Activated T-cell treated with anti-CD3 and anti-CD28 coated beads for 4 hours (primary cell): ENCODE data around the gene ADIRF.
"Not testable (repeated sequence)": the region's sequence is repeated elsewhere in the genome, so short reads cannot be mapped to it uniquely, and the experiment has no call there.

ENCODE experiments used
- DNase-seq: peaks from one replicate; pipeline ENCODE4 v3.0.0-alpha.2; 2020

ADIRF gene

DNA sequence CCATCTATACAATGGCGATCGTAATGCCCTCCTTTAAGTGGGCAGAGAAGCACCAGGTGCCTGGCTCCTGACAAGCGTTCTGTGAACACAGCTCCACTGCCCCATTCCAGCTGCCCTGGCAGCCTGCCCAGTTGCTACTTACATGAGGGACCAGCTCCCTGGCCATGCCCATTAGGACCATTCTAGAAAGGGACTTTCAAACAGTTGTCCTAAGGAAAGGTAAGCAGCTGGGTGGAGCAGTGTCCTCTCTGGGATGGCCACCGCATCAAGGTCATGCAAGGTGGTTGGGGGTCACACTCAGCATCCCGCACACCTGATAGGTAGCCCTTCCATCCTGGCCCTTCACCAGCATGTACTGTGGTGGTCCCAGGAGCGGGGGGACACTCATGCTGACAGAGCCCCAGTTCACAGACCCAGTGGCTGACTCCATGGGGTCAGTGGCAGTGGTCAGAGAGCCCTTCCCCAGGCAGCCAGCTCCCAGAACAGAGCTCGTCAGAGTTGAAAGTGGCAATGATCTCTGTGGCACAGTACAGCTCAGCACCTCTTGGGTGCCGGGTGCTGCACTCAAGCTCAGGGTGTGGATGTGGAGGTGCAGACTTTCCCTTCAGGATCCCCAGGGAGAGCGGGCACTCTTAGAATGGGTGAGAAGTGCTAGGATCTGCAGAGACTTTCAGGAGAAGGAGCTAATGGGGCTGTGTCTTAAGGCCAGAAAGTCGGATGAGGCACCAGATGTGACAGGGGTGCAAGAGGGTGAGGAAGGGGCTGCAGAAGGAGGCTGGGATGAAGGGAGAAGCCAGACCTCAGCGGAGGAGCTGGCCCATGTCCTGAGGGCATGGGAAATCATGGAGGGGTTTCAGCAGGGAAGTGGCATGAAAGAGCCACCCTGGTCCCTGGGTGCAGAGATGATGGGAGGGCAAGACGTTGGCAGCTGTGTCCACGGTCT, 21.8 kb upstream of the ADIRF start:
- DNase-seq = no peak

DNA sequence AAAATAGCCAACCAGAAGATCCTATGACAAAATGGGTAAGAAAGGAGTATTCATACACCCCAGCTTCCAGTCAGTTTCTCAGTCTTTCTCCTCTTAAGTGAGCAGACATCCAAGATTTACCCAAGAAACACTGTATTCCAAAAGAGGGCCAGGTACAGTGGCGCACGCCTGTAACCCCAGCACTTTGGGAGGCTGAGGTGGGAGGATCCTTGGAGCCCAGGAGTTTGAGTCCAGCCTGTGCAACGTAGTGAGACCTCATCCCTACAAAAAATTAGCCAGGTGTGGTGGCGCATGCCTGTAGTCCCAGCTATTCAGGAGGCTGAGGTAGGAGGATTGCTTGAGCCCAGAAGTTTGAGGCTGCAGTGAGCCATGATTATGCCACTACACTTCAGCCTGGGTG, 20.5 kb upstream of the ADIRF start:
- not testable (repeated sequence) for DNase-seq

DNA sequence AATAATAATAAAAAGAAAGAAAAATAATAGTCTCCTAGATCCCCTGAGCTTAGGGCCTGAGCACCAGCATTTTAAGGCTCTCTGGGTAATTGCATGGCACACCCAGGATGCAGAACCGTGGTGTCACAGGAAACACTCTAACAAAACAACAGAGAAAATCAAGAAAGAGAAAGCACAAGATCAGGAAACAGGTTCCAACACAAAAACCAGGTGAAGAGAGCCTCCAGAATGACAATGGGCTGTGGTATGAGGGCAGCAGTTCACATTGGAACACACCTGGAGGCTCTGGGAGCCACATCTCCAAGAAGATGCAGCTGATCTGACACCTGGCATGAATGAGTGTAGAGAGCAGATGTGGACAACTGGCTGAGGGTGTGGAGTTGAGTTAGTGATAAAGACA, 17.9 kb upstream of the ADIRF start:
- no peak for DNase-seq

DNA sequence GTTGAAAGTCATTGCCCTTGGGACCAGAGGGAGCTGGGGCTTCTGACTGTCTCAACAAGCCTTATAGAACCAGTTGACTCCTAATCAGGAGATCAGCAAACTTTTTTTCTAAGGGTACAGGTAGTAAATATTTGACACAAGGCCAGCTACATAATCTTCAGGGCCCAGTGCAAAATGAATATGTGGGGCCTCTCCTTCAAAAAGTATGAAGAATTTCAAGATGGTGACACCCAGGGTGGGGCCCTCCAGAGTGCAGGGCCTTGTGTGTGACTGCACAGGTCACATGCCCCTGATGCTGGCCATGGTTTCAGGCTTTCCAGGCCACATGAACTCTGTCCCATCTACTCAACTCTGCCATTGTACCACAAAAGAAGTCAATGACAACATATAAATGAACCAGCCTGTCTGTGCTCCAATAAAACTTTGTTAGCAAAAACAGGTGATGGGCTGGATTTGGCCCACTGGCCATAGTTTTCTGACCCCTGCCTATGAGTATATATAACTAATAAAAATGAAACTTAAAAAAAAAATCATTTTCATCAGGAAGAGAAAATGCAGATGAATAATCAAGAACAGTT, 17.0 kb upstream of the ADIRF start:
- no peak for DNase-seq

DNA sequence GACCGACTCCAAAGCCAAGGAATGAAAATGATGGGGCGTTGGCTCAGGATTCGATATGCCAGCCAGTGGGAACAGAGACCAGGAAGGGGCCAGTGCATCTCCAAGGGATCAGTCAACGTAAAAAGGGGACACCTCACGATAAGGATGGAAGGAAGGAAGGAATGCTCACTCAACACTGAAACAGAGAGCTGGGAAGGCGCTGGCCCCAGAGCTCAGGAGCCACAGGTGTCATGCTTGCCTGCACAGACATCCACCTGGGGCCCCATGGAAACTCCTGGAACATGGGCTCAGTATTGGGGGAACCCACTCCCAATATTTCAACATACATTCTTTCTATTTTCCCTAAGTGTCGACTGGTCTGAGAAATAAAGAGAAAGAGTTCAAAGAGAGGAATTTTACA, 16.2 kb upstream of the ADIRF start:
- no peak for DNase-seq

DNA sequence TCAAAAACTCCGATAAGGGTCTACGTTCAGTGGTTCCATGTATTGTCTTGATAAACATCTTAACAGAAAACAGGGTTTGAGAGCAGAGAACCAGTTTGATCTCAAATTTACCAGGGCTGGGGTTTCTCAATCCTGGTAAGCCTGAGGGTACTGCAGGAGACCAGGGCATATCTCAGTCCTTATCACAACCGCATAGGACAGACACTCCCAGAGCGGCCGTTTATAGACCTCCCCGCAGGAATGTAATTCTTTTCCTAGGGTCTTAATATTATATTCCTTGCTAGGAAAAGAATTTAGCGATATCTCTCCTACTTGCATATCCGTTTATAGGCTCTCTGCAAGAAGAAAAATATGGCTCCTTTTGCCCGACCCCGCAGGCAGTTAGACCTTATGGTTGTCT, 15.6 kb upstream of the ADIRF start:
- DNase-seq = not testable (repeated sequence)

DNA sequence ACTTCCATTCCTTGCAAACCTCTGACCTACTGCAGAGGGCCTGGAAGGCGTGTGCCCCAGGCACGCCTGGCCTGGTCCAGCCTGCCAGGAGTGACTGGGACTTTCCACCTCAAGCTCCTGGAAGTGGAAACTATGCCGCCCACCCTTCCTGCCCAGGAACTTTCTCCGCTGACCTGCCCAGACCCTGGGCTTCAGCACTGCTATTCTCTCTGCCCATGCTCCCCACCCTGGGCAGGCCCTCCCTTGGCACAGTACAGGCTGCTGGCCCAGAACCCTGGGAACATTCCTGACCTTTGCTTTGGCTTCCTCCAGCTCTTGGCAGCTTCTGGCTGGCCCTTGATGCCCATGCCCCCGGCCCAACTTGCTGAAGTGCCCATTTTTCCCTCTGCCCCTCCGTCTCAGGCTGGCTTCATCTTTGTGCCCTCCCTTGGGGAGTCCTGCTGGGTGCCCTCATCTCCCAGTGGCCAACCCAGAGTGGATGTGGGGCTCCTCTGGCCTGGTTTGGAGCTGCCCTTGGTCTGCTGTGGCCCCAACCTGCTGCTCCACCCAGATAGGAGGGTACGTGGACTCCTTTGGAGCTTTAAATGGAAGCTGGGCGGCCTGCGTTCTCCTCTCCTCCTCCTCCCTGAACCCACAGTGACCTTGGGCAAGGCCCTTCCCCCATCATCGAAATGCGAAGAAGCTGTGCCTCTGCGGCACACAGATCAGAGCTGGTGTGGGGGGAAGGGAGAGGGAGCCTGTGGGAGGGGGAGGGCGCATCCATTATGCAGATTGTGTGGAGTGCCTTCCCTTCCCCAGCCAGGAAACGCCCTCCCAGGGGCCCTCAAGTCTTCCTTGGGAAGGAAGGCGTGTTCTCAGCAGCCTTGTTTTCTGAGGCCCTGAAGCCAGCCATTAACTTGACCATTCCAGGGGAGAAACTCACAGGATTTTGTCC, 14.3 kb upstream of the ADIRF start:
- no peak for DNase-seq

DNA sequence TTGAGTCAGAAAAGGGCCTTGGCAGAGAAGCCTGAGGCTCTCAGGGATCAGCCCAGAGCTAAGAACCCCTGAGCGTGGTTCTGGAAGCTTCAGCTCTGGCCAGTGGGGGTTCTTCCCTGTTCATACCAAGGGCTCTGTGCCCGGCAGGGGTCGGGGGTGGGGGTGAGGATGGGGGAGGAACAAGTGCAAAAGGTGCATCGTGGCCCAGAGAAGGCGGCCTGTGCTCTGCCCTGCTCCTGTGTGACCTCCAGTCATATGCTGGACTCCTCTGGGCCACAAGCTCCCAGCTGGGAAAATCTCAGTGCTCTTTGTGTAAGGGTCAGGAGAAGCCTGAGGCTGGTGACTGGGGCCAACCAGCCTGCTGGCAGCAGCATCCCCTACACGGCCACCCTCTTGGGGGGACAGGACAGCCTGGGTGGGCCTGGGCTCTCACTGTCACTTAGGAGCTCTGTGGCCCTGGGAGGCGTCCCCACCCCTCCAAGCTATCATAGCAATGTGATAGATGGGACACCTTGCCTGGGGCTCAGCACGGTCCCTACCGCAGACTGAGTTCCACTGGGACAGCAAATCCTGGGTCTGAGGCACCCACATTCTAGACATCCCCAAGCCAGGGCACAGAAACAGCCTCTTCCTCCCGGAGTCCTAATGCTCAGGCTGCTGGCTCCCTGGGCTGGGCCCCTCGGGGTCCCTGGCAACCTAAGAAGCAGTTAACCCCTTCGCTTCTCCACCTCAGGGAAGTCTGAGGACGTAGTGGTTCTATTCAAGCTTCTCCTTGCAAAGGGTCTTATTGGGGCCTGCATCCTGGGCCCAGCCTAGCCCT, 13.4 kb upstream of the ADIRF start:
- DNase-seq = no peak

DNA sequence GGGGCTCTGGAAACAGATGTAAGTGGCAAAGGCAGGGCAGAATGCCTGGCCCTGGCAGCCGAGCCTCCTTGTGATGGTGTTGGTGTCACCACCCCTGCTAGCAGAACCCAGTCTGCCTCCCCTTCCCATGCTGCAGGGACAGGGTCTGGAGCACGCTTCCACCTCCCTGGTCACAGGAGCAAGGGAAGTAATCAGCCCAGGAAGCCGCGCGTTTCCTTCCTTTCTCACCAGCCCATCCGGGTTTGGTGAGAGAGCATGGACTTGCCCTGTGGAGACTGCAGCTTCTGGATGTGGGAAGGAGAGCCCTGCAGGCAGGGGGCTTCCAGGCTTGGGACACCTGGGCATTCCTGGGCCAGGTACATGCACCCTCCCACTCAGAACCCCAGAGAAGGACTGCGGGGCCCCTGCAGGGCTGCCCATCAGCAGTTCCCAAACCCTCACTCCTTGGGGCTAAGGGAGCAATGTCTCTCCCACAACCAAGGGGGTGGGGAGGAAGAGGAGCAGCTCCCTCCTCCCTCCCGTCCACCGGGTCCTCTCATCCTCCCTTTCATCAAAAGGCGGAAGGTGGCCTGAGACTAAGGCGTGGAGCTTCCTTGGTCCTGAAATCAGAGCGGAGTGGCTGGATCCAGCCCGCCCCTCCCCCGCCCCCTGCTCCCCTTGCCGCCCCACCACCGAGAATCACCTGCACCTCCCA, 12.6 kb upstream of the ADIRF start:
- no peak for DNase-seq

DNA sequence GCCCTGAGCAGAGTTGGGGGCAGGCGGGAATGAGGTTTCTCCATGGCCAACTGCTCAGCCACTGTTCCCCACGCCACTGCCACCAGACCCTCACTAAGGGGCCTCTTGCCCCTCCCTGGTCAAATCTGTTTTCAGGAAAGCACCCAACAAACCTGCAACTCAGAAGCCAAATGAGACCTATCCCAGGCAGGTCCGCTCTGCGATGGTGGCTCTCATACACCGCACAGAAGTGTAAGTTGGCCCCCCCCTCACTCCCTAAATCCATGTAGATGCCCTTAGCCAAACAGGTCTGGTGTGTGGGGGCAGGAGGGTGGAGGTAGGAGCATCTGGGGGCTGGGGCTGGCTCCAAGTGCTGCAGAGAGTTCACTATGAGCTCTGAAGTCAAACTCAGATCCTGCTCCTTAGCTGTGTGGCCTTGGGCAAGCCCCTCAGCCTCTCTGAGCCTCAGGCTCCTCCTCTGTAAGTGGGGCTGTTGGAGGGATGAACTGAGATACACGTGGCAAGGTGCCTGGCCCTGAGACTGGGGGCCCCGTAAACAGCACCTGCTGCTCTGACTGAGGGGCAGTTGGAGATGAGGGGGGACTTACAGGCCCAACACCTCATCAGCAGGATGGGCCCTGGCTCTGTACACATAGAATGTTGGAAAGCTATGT, 12.0 kb upstream of the ADIRF start:
- no peak for DNase-seq

DNA sequence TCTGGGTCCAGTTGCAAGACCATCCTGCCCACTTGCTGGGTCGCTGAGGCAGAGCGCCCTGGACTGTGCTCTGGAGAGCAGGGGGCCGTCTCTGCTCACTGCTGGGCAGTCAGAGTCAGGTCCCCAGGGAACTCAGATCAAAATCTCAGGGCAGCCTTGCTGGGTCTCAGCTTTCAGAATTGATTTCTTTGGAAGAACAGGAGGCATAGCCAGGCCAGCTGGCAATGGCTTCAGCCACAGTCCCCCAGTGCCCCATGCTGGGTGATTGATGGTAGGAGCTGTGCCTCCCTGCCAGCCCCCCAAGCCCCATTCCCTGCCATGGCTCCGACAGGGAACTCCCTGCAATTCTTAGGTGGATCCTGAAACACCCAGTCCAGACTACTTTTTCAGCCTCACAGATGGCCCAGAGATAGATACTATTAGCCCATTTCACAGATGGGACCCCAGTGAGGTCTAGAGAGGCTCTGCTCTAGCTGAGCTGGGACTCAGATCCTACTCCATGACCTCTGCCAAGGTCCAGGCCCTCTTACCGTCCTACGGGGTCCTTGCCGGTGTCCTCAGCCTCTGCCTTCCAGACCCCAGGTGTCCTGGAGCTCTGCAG, 11.3 kb upstream of the ADIRF start:
- DNase-seq = no peak

DNA sequence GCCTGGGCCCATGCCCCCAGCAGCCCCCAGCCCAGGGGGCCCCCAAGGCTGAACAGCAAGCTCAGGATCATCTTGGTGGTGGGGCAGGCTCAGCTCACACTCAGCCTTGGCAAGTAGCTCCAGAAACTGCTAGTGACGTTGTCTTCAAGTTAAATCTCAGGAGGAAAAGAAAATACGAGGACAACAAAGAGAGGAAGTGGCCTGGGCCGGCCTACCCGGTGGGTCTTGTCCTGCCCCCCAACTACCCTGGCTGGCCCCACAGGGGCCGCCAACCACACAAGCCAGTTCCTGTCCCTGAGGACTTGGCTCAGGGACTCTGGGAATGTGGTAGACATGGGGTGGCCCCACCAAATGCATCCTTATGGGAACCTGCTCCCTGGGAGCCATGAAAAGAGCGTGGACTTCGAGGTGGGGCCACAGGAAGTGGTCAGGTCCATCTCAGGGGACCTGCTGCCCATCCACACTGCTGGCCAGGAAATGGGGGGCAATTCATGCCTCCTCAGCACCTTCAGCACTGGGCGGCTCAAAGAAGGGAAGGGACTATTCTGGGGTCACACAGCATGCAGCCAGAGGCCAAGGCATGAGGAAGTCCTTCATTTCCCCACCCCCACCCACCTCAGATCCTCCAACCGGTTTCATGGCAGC, 10.7 kb upstream of the ADIRF start, which contains the start of gene MMRN2:
Gene MMRN2, minus strand, starts transcription at position 145 of the 645 bp plus-strand sequence. Its CDS starts 74 bp downstream, at position 71.
- DNase-seq = no peak

DNA sequence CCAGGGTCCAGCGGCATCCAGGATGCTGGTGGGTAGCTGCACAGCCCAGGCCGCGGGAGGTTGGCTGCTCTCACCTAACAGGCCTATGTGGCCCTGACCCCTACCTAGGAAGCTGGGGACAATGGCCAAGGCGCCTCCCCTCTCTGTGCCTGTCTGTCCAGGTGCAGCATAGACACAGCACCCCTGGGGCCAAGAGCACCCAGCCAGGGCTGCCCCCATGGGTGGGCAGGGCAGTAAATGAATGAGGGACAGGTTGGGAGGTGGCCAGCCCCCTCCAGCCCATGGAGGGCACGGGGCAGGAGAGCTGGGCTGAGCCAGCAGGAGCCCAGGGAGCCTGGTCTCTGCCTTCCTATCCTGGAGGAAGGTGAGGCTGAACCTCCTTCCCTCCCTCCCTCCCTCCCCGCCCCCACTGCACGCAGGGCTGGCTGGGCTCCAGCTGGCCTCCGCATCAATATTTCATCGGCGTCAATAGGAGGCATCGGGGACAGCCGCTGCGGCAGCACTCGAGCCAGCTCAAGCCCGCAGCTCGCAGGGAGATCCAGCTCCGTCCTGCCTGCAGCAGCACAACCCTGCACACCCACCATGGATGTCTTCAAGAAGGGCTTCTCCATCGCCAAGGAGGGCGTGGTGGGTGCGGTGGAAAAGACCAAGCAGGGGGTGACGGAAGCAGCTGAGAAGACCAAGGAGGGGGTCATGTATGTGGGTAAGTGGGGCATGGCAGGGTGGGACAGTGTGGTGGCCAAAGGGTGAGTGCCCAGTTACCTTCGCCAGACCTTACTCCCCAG, 10.0 kb upstream of the ADIRF start, which contains the start of gene SNCG:
Gene SNCG, plus strand, starts transcription at position 484 of the 785 bp plus-strand sequence. Its CDS starts 99 bp downstream, at position 583.
- no peak for DNase-seq

DNA sequence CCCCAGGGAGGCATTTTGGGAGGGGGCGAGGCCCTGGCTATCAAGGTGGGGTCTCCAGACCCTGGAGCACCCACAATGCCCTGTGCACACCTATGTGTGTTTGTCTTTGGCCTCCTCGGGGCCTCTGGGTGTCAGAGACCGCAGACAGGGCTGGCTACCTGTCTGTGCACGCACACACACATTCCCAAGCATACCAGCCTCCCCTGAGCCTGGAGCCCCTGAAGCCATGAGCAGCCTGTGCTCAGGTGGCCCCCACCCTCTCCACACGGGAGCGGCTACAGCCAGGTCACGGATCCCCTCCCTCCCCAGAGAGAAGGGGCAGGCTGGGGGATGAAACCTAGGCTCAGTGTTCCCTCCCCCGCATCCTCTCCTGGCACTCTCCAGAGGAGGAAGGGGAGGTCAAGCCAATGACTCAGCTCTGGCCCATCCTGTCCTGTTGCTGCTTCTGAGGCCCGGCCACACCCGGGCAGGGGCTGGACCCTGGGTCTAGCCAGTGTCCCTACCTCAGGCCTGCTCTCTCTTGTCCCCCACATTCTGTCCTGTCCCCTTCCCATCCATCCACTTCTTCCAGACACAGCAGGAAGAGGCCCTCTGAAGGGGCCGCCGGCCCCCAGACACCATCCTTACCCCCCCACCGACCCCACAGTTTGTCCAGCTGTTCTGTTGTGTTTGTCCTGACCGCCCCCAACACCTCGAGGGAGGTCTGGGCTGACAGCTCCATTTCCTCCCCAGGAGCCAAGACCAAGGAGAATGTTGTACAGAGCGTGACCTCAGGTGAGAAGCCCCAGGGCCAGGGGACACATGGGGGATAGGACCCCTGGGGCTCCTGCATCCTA, 9.2 kb upstream of the ADIRF start:
- no peak for DNase-seq

DNA sequence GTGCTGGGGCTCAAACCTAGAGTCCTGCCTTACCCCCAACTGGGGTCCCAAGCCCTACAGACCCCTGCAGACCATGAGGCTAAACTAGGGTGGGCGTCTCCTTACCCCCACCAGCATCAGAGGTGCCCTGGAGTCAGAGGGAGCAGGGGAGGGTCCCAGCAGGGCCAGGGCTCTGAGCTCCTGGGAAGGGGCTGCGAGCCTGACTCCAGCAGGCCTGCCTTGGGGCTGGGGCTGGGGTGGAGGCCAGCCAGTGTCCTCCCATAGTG, 8.6 kb upstream of the ADIRF start:
- no peak for DNase-seq

DNA sequence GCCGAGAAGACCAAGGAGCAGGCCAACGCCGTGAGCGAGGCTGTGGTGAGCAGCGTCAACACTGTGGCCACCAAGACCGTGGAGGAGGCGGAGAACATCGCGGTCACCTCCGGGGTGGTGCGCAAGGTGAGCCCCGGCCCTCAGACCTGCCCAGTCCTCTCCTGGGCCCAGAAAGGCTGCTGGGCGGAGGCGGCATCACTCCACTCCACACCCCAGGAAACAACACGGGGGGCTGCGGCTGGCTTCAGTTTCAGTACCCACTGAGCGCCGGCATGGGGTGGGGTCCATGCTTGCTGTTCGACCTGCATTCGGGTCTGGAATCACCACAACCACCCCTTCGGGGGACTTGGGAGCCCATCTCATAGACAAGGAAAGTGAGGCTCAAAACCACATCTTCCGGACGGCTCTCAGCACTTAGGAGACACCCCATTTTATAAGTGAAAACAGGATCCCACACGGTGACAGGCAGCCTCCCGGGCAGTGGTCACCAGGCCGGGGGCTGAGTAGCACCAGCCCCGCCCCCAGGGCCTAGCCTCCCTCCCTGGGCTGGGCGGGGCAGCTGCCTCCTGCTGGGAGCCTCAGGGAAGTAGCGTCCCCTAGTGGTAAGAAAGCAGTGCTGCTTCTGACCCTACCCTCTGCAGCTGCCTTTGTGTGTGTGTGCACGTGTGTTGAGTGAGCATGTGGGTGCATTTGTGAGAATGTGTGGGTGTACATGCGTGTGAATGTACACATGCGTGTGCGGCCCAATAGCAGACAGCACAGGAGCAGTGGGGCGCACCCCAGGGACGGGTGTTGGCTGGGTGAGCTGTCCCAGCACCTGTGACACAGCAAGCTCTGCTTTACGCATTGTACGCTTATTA, 8.0 kb upstream of the ADIRF start:
- no peak for DNase-seq

DNA sequence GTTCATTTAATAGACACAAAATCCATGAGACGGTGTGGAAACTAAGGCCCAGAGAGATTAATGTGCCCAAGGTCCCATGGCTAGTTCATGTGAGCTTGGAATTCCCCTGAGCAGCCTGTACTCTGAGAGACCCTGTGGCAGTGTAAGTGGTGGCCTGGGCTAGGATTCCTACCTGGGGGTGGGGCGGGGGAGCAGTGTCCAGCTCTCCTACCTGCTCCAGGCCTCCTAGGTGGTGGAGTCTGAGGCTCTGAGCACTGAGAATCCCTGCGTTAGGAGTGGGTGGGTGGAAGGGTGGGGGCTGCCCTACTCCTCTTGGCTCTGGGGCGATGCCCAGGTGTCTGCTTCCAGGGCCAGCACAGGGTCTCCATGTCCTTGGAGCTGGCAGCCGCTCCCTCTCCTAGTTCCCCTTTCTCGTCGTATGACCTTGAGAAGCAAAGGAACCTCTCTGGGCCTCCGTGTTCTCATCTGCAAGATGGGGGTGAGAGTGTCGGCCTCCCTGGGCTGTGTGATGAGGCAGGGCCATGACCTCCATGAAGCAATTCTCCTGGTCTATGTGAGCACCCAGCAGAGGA, 7.3 kb upstream of the ADIRF start:
- DNase-seq = no peak
